Panc1 (cell line): ENCODE measurements around the gene HOXB5. TPM values are rescaled to one million over a fixed set of nuclear protein-coding genes. Genes with fewer than 3 reads are reported as not detected.

ENCODE experiments used
- ATAC-seq: fragments of 200-7000 bp; cut with Tn5 transposase; 2 replicates; pipeline ENCODE4 v1.9.1; 2020; ENCODE audit warnings: mild to moderate bottlenecking, moderate library complexity
- BruUV-seq: library from RNA; stranded (reverse); fragments of 400-500 nt; replicated peaks from 2 replicates; lab custom pipeline; 2021; lab: Mats Ljungman, UMichigan
- CTCF ChIA-PET: fragments of 300-600 bp; sonication (Branson Sonifier 250); formaldehyde crosslinking; loops from one replicate; lab custom pipeline; 2022; ENCODE audit warnings: antibody characterized with exemption; lab: Charles Lee
- POLR2A ChIA-PET: fragments of 300-600 bp; sonication (Branson Sonifier 250); formaldehyde crosslinking; loops from one replicate; lab custom pipeline; 2022; ENCODE audit warnings: antibody characterized with exemption; lab: Charles Lee
- DNase-seq: peaks from one replicate; pipeline ENCODE4 v3.0.0-alpha.2; 2010; ENCODE audit warnings: low read depth, low spot score
- H3K27ac ChIP-seq: 2 replicates; pipeline ENCODE4 v1.5.1; 2011; ENCODE audit warnings: mild to moderate bottlenecking, low read length, inconsistent platforms
- H3K27me3 ChIP-seq: fragments of 200-500 bp; sonication (Bioruptor generic); 2 replicates; pipeline ENCODE4 v1.6.0; 2014; ENCODE audit warnings: low read length, inconsistent platforms; ENCODE audit not compliant: control insufficient read depth, insufficient read depth
- H3K36me3 ChIP-seq: fragments of 200-500 bp; sonication (Bioruptor generic); 2 replicates; pipeline ENCODE4 v1.5.1; 2014; ENCODE audit warnings: inconsistent platforms, mild to moderate bottlenecking, low read length, moderate library complexity; ENCODE audit not compliant: control insufficient read depth, insufficient read depth
- H3K4me1 ChIP-seq: 2 replicates; pipeline ENCODE4 v1.5.1; 2011; ENCODE audit warnings: inconsistent platforms, mild to moderate bottlenecking, low read length, moderate library complexity; ENCODE audit not compliant: control insufficient read depth, insufficient read depth
- H3K4me3 ChIP-seq, 2 experiments: 2 replicates each; pipeline ENCODE4 v1.5.1; 2011 to 2012; ENCODE audit warnings: low read depth in 2 of 2, low read length in 2 of 2, mild to moderate bottlenecking in 2 of 2, inconsistent platforms in 1 of 2, moderate library complexity in 1 of 2
- H3K9me3 ChIP-seq: fragments of 200-500 bp; sonication (Bioruptor generic); 2 replicates; pipeline ENCODE4 v1.5.1; 2014; ENCODE audit warnings: low read depth, mild to moderate bottlenecking, inconsistent platforms, low read length, moderate library complexity; ENCODE audit not compliant: control insufficient read depth, insufficient read depth
- POLR2AphosphoS5 ChIP-seq: IDR thresholded peaks from 2 replicates; pipeline ENCODE4 v1.6.1; 2012; ENCODE audit warnings: mild to moderate bottlenecking, low read depth, low read length, moderate library complexity
- SIN3A ChIP-seq: IDR thresholded peaks from 2 replicates; pipeline ENCODE4 v1.6.1; 2012; ENCODE audit warnings: low read depth, mild to moderate bottlenecking, low read length, moderate library complexity, borderline replicate concordance; ENCODE audit not compliant: insufficient read depth
- TCF7L2 ChIP-seq: IDR thresholded peaks from 2 replicates; pipeline ENCODE4 v1.6.1; 2011; ENCODE audit warnings: mild to moderate bottlenecking, low read depth, low read length, inconsistent platforms
- in situ Hi-C: cut with HindIII; loops from 2 replicates; pipeline ENCODE4 v1.10.0; 2016; ENCODE audit warnings: low sequenced_read_pairs, low pct_unique_long_range_greater_than_20kb
- intact Hi-C: fragments of 100-400 bp; cut with micrococcal nuclease; formaldehyde crosslinking; loops from one replicate; pipeline ENCODE4 v1.10.0; 2022; ENCODE audit not compliant: unreplicated experiment
- total RNA-seq: library from RNA; stranded (reverse); gene quantifications from one replicate; pipeline ENCODE4 v1.2.1, GENCODE V29; 2021; ENCODE audit not compliant: unreplicated experiment
- TF ChIP-seq, protein P1 (sequence below), 2 experiments: IDR thresholded peaks; 2 replicates each; pipeline ENCODE4 v1.6.1; 2011 to 2012; ENCODE audit warnings: low read depth in 2 of 2, control low read depth in 1 of 2, low read length in 1 of 2, mild to moderate bottlenecking in 1 of 2, moderate library complexity in 1 of 2; ENCODE audit not compliant: insufficient read depth in 1 of 2
- TF ChIP-seq, protein P2 (sequence below): fragments of 450-650 bp; IDR thresholded peaks from 2 replicates; pipeline ENCODE4 v1.5.1; 2017; ENCODE audit warnings: mild to moderate bottlenecking

HOXB5 gene
- total RNA-seq, 1 experiment from 2014 or later: 67.2 TPM

DNA sequence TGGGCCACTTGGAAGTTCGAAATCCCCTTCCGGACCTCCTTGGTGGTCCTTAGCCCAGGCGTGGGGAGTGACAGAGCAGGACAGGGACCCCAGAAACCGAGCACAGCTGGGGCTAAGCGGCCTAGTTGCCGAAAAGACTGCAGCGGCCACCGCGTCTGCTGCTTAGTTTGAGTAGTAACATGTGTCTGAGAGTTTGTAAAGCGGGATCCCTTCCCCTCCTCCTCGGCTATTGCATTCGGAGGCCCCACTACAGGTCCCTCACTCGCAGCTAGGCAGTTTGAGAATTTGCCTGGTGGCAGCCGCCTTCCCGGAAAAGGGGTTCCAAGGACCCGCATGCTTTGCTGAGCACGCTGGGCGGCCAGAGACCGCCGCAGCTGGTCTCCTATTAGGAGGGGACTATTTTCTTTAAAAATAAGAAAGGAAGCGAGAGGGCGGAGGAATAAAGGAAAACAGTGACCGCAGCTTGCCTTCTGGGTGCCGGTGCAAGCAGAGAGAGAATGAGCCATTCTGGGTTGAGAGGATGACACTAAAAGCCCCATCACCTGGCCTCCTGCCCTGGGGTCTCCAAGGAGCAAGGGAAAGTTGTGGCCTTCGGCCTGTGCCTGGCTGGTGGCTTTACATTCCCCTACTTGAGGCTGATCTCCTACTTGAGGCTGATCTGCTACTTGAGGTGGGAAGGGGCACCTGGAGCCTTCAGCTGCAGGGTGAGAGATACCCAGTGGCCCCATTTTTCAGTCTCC is 1.1 kb upstream of the HOXB5 start:
- intact Hi-C loops: no loop called here
- POLR2A ChIA-PET: interaction anchor here (0.7 to 1.0 kb wide), 7 partner anchors 12 to 371 kb away, joined by 4 to 11 read pairs (median 8); no protein-coding TSS in a partner anchor
- Histone ChIP-seq H3K9me3 (no peaks in the 10 kb centered on the region), H3K36me3 (no peaks in the 10 kb centered on the region; the same call in 1 of the 2 replicates), H3K27me3 (no peaks in the 10 kb centered on the region), H3K4me1 (peaks cover 64% of the 10 kb centered on the region), H3K27ac (peak overlapping the region; percentile 99), H3K4me3 (peak overlapping the region; percentile 70 to 99)
- CTCF ChIA-PET: interaction anchor here (0.6 to 1.5 kb wide), 7 partner anchors 14 to 673 kb away, joined by 3 to 8 read pairs (median 3); no protein-coding TSS in a partner anchor
- TF ChIP-seq, protein P1, sequence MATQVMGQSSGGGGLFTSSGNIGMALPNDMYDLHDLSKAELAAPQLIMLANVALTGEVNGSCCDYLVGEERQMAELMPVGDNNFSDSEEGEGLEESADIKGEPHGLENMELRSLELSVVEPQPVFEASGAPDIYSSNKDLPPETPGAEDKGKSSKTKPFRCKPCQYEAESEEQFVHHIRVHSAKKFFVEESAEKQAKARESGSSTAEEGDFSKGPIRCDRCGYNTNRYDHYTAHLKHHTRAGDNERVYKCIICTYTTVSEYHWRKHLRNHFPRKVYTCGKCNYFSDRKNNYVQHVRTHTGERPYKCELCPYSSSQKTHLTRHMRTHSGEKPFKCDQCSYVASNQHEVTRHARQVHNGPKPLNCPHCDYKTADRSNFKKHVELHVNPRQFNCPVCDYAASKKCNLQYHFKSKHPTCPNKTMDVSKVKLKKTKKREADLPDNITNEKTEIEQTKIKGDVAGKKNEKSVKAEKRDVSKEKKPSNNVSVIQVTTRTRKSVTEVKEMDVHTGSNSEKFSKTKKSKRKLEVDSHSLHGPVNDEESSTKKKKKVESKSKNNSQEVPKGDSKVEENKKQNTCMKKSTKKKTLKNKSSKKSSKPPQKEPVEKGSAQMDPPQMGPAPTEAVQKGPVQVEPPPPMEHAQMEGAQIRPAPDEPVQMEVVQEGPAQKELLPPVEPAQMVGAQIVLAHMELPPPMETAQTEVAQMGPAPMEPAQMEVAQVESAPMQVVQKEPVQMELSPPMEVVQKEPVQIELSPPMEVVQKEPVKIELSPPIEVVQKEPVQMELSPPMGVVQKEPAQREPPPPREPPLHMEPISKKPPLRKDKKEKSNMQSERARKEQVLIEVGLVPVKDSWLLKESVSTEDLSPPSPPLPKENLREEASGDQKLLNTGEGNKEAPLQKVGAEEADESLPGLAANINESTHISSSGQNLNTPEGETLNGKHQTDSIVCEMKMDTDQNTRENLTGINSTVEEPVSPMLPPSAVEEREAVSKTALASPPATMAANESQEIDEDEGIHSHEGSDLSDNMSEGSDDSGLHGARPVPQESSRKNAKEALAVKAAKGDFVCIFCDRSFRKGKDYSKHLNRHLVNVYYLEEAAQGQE (IDR thresholded peaks at IDR 0.05; ENCODE audit: insufficient read depth in 1 of 2, low read depth in 2 of 2, low read length in 1 of 2): no peak; a peak in 1 of 4 replicates
- TF ChIP-seq SIN3A (0 out of 2 replicates have a peak, but pooled peaks have one; percentile 32), TCF7L2 (no peak), POLR2AphosphoS5 (peak; percentile 55)
- TF ChIP-seq, protein P2, sequence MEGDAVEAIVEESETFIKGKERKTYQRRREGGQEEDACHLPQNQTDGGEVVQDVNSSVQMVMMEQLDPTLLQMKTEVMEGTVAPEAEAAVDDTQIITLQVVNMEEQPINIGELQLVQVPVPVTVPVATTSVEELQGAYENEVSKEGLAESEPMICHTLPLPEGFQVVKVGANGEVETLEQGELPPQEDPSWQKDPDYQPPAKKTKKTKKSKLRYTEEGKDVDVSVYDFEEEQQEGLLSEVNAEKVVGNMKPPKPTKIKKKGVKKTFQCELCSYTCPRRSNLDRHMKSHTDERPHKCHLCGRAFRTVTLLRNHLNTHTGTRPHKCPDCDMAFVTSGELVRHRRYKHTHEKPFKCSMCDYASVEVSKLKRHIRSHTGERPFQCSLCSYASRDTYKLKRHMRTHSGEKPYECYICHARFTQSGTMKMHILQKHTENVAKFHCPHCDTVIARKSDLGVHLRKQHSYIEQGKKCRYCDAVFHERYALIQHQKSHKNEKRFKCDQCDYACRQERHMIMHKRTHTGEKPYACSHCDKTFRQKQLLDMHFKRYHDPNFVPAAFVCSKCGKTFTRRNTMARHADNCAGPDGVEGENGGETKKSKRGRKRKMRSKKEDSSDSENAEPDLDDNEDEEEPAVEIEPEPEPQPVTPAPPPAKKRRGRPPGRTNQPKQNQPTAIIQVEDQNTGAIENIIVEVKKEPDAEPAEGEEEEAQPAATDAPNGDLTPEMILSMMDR: no peak
- in situ Hi-C loops: no loop called here
- no peak for DNase-seq
- ATAC-seq: no peak
- BruUV-seq: no TSS peak

DNA sequence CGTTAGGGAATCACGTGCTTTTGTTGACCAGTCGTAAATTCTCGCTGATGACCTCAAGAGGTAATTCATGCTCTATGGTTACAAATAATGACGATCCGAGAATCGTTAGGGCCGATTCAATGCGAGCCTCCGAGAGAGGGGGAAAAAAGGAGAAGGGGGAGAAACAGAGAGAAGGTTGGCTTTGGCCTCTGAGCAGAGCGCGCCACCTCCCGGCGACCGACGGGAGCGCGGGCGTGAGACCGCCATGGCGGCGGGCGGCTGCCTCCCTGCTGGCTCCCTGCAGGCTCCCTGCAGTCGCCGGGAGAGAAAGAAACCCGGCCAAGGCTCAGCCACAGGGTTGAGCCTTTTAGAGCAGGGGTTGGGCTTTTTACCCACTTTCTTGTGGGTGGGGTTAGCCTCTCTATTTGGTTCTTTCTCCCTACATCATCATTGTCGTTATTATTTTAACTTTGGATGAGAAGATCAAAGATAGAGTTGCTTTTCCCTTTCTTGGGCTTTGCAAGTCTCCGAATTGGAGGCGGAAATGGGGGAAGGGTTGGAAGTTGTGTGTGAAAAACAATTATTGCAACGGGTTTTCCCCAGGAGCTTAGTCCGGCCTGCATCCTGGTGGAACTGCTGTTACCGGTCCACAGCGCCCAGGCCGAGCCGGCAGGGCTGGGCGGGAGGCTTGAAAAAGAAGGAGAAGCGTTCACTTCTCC is 410 bp upstream of the HOXB5 start:
- Histone ChIP-seq H3K27ac (peak overlapping the region; percentile 99), H3K4me3 (peak overlapping the region; percentile 70 to 99), H3K9me3 (no peaks in the 10 kb centered on the region), H3K27me3 (no peaks in the 10 kb centered on the region), H3K4me1 (peaks cover 64% of the 10 kb centered on the region), H3K36me3 (no peaks in the 10 kb centered on the region; the same call in 1 of the 2 replicates)
- no TSS peak for BruUV-seq
- peak; percentile 91; the same call in 1 of the 2 replicates for TF ChIP-seq SIN3A
- TF ChIP-seq, protein P2: peak; percentile 100
- peak; percentile 96 for TF ChIP-seq POLR2AphosphoS5
- TF ChIP-seq TCF7L2: peak; percentile 93
- TF ChIP-seq, protein P1 (IDR thresholded peaks at IDR 0.05; ENCODE audit: insufficient read depth in 1 of 2, low read depth in 2 of 2, low read length in 1 of 2): peak in 1 of 2 experiments; percentile 36; a peak in 1 of 4 replicates
- intact Hi-C loops: no loop called here
- CTCF ChIA-PET: interaction anchor here (0.6 to 1.5 kb wide), 7 partner anchors 15 to 673 kb away, joined by 3 to 8 read pairs (median 3); no protein-coding TSS in a partner anchor
- DNase-seq (no peak), ATAC-seq (peak; percentile 51)
- POLR2A ChIA-PET: interaction anchor here (0.7 to 1.0 kb wide), 6 partner anchors 10 to 370 kb away, joined by 3 to 11 read pairs (median 6); no protein-coding TSS in a partner anchor
- in situ Hi-C loops: no loop called here
